SIG-M5 (cell line): ENCODE measurements around the gene IRF2BP1.
A peak's percentile ranks its signal among the peaks of the same experiment; 100 is the strongest.

Source experiments
- DNase-seq: peaks from one replicate; lab custom pipeline; 2025; lab: John Stamatoyannopoulos, UW

IRF2BP1 gene

GRCh38 chr19:45885556-45886426, at the start of gene IRF2BP1:
TSS of gene IRF2BP1 (minus strand) at chr19:45886141. CDS start at chr19:45885774, 367 bp downstream.
- DNase-seq, result peak; percentile 42

GRCh38 chr19:45935267-45935666, 49.3 kb upstream of the IRF2BP1 start:
- no peak for DNase-seq

GRCh38 chr19:45934551-45935230, 48.8 kb upstream of the IRF2BP1 start:
- no peak for DNase-seq

GRCh38 chr19:45933759-45934158, 47.8 kb upstream of the IRF2BP1 start:
- no peak for DNase-seq

GRCh38 chr19:45931055-45931454, 45.1 kb upstream of the IRF2BP1 start:
- DNase-seq, result no peak

GRCh38 chr19:45929247-45929646, 43.3 kb upstream of the IRF2BP1 start:
- DNase-seq, result no peak

- no peak for DNase-seq
These were observed 41.8 kb upstream of the IRF2BP1 start for GRCh38 chr19:45927565-45928261.

- DNase-seq, result no peak
These were observed 39.0 kb upstream of the IRF2BP1 start for GRCh38 chr19:45924891-45925447.

- no peak for DNase-seq
These were observed 36.3 kb upstream of the IRF2BP1 start for GRCh38 chr19:45922281-45922680.

- no peak for DNase-seq
These were observed 34.5 kb upstream of the IRF2BP1 start for GRCh38 chr19:45920458-45920857.

- DNase-seq, result no peak
These were observed 33.7 kb upstream of the IRF2BP1 start for GRCh38 chr19:45919678-45920077.

- no peak for DNase-seq
These were observed 32.8 kb upstream of the IRF2BP1 start for GRCh38 chr19:45918721-45919120.

GRCh38 chr19:45917421-45918091, 31.6 kb upstream of the IRF2BP1 start:
- no peak for DNase-seq

- no peak for DNase-seq
These were observed 28.2 kb upstream of the IRF2BP1 start, which contains the start of gene NANOS2 for GRCh38 chr19:45913874-45914830. TSS of gene NANOS2 (minus strand) at chr19:45914778. CDS start at chr19:45914693, 85 bp downstream.

- DNase-seq, result no peak
These were observed 25.4 kb upstream of the IRF2BP1 start for GRCh38 chr19:45911291-45911690.

- no peak for DNase-seq
These were observed 23.0 kb upstream of the IRF2BP1 start for GRCh38 chr19:45908956-45909355.

GRCh38 chr19:45906221-45906620, 20.3 kb upstream of the IRF2BP1 start:
- DNase-seq, result no peak

- no peak for DNase-seq
These were observed 19.1 kb upstream of the IRF2BP1 start for GRCh38 chr19:45905011-45905410.

- peak; percentile 48 for DNase-seq
These were observed 17.0 kb upstream of the IRF2BP1 start for GRCh38 chr19:45902651-45903625.
